HepG2 (cell line): ENCODE measurements around the gene MAP7D3.

ENCODE experiments used
- ZNF407 ChIP-seq: sonication (generic); formaldehyde crosslinking; IDR thresholded peaks from one replicate; pipeline ENCODE4 v1.5.1; 2020; ENCODE audit warnings: mild to moderate bottlenecking, missing genetic modification reagents; ENCODE audit errors: not compliant biosample characterization
- ZNF780A ChIP-seq: sonication (generic); formaldehyde crosslinking; IDR thresholded peaks from 2 replicates; pipeline ENCODE4 v1.8.0; 2022; ENCODE audit warnings: mild to moderate bottlenecking, missing genetic modification reagents, moderate library complexity
- TF ChIP-seq, protein P1 (sequence below): sonication (generic); formaldehyde crosslinking; IDR thresholded peaks from 2 replicates; pipeline ENCODE4 v1.4.0; 2020; ENCODE audit warnings: missing genetic modification reagents

GRCh38 chrX:136268051-136269048 lies 17.1 kb upstream of the MAP7D3 start:
- TF ChIP-seq ZNF780A (CRISPR knock-in tag) (no peak), ZNF407 (CRISPR knock-in tag) (no peak)
- TF ChIP-seq, protein P1, sequence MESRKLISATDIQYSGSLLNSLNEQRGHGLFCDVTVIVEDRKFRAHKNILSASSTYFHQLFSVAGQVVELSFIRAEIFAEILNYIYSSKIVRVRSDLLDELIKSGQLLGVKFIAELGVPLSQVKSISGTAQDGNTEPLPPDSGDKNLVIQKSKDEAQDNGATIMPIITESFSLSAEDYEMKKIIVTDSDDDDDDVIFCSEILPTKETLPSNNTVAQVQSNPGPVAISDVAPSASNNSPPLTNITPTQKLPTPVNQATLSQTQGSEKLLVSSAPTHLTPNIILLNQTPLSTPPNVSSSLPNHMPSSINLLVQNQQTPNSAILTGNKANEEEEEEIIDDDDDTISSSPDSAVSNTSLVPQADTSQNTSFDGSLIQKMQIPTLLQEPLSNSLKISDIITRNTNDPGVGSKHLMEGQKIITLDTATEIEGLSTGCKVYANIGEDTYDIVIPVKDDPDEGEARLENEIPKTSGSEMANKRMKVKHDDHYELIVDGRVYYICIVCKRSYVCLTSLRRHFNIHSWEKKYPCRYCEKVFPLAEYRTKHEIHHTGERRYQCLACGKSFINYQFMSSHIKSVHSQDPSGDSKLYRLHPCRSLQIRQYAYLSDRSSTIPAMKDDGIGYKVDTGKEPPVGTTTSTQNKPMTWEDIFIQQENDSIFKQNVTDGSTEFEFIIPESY (CRISPR knock-in tag) = no peak
